HG03025 (cell line): Measurements from ENCODE around the gene ZNF195.
"Not testable (repeated sequence)": the region's sequence is repeated elsewhere in the genome, so short reads cannot be mapped to it uniquely, and the experiment has no call there.

Source experiments
- ATAC-seq: cut with Tn5 transposase; IDR thresholded peaks from one replicate; pipeline ENCODE4 v1.9.1; 2021; ENCODE audit warnings: mild to moderate bottlenecking, moderate library complexity; ENCODE audit not compliant: unreplicated experiment, low FRiP score

The ZNF195 gene

DNA sequence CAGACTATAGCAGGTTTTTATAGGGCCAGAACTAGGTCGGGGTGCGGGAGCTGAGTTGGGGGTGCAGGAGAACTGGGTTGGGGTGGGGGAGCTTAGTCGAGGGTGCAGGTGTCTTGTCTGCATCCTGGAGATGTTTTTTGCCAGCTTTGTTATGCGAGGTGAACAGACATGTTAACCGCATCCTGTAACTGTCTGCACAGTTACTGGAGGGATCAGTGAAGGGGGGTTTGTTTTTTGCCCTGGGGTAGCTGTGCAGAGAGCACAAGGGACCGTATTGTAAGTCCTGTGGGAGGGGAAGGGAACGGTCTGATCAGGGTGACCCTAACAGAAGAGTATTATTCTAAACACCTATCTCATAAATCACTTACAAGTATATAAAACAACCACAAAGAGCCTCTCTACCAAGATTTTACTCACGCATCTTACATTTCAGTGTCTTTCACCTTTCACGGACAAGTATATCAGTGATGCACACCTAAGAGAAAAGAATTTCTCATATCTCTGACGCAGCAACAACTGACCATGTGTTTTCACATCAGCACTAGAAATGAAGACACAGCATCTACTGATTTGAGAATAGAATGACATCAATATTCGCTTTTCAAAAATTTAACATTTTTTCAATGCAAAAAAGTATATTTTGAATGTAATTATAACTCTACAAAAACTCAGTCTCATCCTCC lies 20.8 kb downstream of the ZNF195 start:
- ATAC-seq: no peak

DNA sequence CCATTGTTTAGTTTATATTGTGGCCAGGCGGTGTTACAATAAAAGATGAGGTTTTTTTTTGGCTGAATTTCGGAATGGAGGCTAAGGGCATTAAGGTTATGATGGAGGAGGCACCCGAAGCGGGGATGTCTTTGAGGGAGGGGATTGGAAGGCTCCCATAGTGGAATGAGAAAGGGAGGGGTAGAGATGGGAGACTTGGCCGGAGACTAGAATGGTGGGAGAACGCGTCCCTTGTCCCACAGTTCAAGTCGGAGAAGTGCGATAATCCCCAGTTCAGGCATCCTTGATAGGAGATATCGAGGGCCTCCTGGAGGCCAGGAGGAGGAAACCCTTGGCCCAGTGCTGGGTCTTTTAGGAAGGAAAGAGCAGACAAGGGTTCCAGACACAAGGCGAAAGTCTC lies 21.6 kb downstream of the ZNF195 start:
- no peak for ATAC-seq

DNA sequence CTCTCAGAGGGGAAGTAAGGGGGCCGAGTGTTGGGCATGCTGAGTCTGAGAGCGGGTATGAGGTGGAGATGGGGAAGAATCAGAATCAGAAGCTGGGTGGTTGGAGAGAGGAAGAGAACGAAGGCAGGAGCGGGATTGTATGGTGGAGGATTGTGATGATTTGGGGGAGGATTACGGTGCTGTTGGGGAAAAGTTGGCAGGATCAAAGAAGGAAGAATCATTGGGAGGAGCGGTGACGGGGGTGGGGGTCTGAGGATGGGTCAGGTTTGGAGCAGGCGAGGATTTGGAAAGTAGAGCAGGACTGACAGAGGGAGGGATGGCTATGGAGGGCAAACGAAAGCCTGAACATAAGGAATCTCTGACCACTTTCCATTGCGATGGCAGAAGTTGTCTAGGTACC lies 22.1 kb downstream of the ZNF195 start:
- ATAC-seq: no peak

GRCh38 chr11:3353066-3353465 lies 25.9 kb downstream of the ZNF195 start:
- ATAC-seq: no peak

DNA sequence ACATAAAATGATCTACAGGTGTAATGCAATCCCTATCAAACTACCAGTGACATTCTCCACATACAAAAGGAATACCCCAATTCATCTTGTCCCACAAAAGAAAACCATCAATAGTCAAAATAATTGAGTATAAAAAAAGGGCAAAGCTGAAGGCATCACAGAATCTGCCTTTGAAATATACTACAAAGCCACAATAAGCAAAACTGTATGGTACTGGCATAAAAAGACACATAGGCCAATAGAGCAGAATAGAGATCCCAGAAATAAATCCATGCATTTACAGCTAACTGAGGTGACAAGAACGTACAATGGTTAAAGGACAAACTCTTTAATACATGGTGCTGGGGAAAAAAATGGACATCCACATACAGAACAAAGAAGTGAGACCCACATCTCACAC lies 31.8 kb downstream of the ZNF195 start:
- ATAC-seq: no peak

- ATAC-seq: no peak
These were observed 32.4 kb downstream of the ZNF195 start for GRCh38 chr11:3346587-3346986.

DNA sequence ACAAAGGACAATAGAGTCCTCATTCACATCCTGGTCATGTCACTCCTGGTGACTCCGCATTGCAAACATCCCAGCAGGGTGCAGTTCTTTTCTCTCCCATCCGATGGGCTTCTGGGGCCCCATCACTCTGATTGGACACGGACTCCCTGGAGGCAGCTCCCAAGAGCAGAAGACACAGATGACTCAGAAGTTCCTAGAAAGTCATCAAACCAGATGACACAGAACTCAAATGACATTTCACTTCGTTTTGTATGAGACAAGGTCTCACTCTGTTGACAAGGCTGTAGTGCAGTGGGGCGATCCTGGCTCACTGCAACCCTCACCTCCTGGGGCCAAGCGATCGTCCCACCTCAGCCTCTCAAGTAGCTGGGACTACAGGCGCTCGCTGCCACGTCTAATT lies 33.2 kb downstream of the ZNF195 start:
- ATAC-seq: no peak

DNA sequence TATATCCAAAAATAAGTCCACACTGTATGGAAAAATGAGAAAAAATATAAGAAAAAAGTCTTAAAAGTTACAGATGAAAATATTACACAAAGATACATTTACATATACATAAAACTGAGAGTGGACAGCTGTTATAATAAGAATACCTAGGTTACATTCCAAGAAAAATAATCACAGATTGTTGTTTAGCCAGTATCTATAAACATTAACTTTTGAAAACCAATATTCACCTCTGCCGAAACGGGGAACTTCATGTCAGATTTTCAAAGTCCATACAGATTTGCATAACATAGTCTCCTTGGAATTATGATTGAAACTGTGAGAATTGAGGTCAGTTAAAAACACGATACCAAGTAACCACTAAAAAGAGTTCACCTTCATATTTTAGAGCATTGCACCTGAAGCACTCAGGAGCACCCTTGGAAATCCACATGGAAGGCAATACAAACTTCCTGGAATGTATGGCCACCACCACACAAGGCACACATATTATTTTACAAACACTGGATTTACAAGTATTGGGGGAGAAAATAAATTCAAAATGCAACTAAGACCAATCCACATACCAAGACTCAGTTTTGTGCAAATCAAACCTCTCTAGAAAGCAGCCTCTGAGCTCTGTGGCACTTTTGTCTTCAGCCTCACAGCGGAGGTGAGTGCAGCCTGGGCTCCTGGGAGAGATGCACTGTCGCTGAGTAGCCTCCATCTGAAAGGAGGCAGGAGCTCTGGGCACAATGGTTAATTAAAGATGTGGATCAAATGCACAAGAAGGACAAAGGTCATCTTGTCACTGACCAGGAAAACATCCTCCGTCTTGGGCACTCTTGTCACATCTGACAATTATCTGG lies 34.4 kb downstream of the ZNF195 start:
- no peak for ATAC-seq

GRCh38 chr11:3342709-3343108 lies 36.2 kb downstream of the ZNF195 start:
- no peak for ATAC-seq

DNA sequence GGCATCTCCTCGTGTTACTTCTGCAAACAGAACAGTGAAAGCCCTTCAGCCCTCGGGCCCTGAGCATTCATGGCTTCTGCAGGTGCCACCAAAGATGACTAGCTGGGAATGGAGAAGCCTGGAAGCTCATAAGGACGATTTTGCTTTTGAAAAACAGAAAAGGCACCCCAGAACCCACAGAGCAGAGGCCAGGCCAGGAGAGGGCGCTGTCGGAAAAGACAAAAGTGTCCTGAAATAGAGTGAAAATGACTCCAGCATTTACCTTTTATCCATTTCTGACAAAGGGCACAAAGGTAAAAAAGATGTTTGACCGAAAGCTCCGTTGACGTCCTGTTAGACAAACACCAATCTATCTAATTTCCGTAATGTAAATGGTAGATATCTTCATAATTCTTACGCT lies 37.6 kb downstream of the ZNF195 start:
- ATAC-seq: no peak

DNA sequence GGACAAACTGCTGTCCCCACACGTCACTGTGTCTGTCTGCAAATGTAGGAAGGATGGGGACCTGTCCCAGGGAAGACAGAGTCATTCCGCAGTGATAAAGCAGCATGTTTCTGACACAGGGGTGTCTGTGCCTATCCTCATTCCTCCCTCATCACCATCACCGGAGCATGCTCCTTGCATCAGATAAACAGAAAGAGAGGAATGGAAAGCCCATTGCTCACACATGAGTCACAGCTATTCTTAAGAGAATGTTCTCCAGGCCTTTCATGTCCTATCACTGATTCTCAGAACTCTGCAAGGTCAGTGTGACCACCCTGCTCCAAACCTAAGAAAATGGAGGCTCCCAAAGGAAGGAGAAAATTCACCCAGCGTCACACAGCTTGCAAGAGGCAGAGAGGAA lies 38.9 kb downstream of the ZNF195 start:
- ATAC-seq: no peak

- no peak for ATAC-seq
These were observed 39.7 kb downstream of the ZNF195 start for GRCh38 chr11:3339340-3339624.

GRCh38 chr11:3338569-3339339 lies 40.2 kb downstream of the ZNF195 start:
- no peak for ATAC-seq

DNA sequence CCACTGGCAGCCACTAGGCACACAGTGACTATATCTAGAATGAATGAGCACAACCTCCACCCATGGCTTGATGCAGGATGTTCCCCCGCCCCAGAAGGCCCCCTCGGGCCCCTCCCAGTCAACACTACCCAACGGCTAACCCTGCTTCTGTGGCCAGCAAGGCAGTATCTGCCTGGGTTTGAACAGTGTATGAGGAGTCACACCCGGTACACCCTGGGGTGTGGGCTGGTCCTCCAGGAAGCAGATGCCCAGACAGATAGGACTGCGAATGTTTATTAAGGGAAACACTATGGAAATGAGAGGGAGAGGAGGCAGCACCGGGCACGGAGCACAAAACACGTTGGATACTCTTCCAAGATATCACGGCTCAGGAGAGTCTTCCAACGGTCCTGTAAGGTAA lies 42.5 kb downstream of the ZNF195 start:
- not testable (repeated sequence) for ATAC-seq

- ATAC-seq: not testable (repeated sequence)
These were observed 45.8 kb downstream of the ZNF195 start for GRCh38 chr11:3333157-3333556.

DNA sequence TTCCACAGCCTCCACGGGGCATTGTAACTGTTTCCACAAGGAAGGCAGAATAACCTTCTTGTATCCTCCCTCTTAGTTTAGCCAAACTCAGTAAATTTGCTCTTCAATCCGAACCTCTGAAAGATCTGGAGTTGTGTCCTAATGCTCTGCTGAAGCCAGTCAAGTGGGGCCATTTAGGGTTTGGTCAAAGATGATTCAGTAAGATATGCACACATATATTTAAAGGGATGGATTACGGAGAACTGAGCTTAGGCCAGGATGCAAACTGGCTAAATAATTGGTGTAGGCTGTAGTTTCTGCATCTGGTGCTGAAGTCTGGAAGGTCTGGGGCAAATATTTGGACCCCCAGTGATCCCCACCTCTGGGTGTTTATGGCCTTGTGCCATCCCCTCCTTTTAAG lies 47.9 kb downstream of the ZNF195 start:
- not testable (repeated sequence) for ATAC-seq

DNA sequence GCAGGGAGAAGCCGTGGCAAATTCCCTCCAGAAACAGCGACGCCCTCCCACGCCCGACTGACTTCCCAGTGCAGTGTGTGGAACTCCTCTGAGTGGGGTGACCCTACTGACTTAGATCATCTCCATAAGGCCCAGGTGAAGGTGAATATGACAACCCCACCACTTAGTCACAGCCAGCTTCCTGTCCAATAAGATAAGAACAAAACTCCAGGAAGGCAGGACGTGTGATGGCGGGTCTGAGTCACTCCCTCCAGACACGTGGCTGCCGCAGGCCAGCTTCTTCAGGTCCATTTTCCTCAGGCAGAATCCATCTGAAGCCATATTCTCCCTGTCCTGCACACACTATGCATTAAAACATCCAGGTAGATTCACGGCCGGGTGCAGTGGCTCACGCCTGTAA lies 48.9 kb downstream of the ZNF195 start:
- not testable (repeated sequence) for ATAC-seq

DNA sequence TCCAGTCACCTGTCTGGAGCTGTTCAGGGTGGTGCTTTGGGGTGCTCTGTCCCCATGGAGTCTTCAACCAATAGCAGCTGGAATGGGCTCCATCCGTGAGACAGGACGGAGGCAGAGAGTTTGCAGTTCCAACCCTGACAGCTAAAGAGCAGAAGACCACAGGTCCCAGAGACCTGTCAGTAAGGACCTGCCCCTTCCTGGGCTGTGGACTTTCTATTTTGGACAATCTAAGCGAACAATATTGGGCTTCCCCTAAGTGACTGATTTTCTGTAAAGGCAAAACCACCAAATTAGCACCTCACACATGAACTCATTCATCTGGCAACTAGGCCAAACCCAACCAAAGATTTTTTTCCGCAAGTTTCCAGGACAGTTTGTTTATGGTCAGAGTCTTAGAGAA lies 50.4 kb downstream of the ZNF195 start:
- not testable (repeated sequence) for ATAC-seq

GRCh38 chr11:3326450-3326849 lies 52.5 kb downstream of the ZNF195 start:
- ATAC-seq: not testable (repeated sequence)

DNA sequence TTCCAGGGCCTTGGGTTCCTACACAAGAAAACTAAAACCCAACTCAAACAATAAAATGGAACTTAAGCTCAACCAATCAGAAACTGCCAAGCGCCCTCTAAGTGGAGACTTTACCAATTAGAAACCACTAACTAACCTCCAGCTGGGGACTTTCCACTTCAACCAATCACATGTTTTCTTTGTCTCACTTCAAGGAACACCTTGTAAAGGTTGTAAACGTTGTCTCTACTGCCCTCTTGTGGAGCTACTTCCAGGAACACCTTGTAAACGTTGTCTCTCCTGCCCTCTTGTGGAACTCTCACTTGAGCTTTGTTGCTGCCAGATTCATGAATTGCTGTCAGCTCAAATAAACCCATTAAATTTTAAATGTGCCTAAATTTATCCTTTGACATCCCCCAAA lies 54.2 kb downstream of the ZNF195 start:
- ATAC-seq: not testable (repeated sequence)
